K562 (cell line): Measurements from ENCODE around the gene ZBTB16. TPM values are rescaled to one million over a fixed set of nuclear protein-coding genes. Genes with fewer than 3 reads are reported as not detected.
A peak's percentile ranks its signal among the peaks of the same experiment; 100 is the strongest.

Experiments used
- ASH1L ChIP-seq: fragments of 450-650 bp; IDR thresholded peaks from 2 replicates; pipeline ENCODE4 v1.6.1; 2018; ENCODE audit warnings: borderline replicate concordance, mild to moderate bottlenecking, low read depth; ENCODE audit not compliant: partially characterized antibody
- ATF7 ChIP-seq: fragments of 450-650 bp; IDR thresholded peaks from 2 replicates; pipeline ENCODE4 v1.7.1; 2014; ENCODE audit warnings: mild to moderate bottlenecking, moderate library complexity
- ID3 ChIP-seq, 2 experiments: fragments of 250-450 bp in 1 of 2; fragments of 450-650 bp in 1 of 2; sonication (Bioruptor Pico) in 1 of 2; IDR thresholded peaks; 2 replicates each; pipeline versions ENCODE4 v1.6.1 to v1.8.0; 2016 to 2021; ENCODE audit warnings: mild to moderate bottlenecking in 2 of 2, moderate library complexity in 2 of 2, missing compliant biosample characterization in 1 of 2, missing genetic modification characterization in 1 of 2
- KAT7 ChIP-seq: sonication (generic); formaldehyde crosslinking; IDR thresholded peaks from 2 replicates; pipeline ENCODE4 v1.8.0; 2022; ENCODE audit warnings: missing genetic modification reagents, mild to moderate bottlenecking, borderline replicate concordance
- KLF6 ChIP-seq: fragments of 250-450 bp; sonication (Bioruptor Pico); IDR thresholded peaks from 2 replicates; pipeline ENCODE4 v1.4.0; 2020; ENCODE audit warnings: mild to moderate bottlenecking, moderate library complexity, borderline replicate concordance
- MBD1 ChIP-seq: fragments of 250-450 bp; sonication (Bioruptor Pico); IDR thresholded peaks from 2 replicates; pipeline ENCODE4 v1.8.0; 2022; ENCODE audit warnings: inconsistent platforms
- NFYB ChIP-seq: IDR thresholded peaks from 2 replicates; pipeline ENCODE4 v1.6.1; 2011; ENCODE audit warnings: mild to moderate bottlenecking, moderate library complexity; ENCODE audit not compliant: insufficient read length; ENCODE audit errors: extremely low read depth
- PTBP1 ChIP-seq: fragments of 200-400 bp; formaldehyde crosslinking; IDR thresholded peaks from 2 replicates; pipeline ENCODE4 v1.6.1; 2017; ENCODE audit warnings: low read depth, low read length
- SAFB2 ChIP-seq: fragments of 200-400 bp; formaldehyde crosslinking; IDR thresholded peaks from 2 replicates; pipeline ENCODE4 v1.6.1; 2018; ENCODE audit warnings: borderline replicate concordance, low read length, low read depth, moderate library complexity; ENCODE audit not compliant: severe bottlenecking
- SIRT6 ChIP-seq: IDR thresholded peaks from one replicate; pipeline ENCODE4 v1.6.1; 2012; ENCODE audit warnings: low read depth, mild to moderate bottlenecking, control low read depth, inconsistent platforms, low read length, moderate library complexity
- SMARCA4 ChIP-seq: fragments of 450-650 bp; IDR thresholded peaks from 2 replicates; pipeline ENCODE4 v1.6.1; 2016
- XRCC5 ChIP-seq: fragments of 200-400 bp; formaldehyde crosslinking; IDR thresholded peaks from 2 replicates; pipeline ENCODE4 v1.6.1; 2017; ENCODE audit warnings: low read depth, mild to moderate bottlenecking, low read length
- ZEB2 ChIP-seq: fragments of 450-650 bp; IDR thresholded peaks from 2 replicates; pipeline ENCODE4 v1.6.1; 2016
- ZFP91 ChIP-seq: sonication (generic); formaldehyde crosslinking; IDR thresholded peaks from 2 replicates; pipeline ENCODE4 v1.8.0; 2022; ENCODE audit warnings: mild to moderate bottlenecking, missing genetic modification reagents
- ZFPM2 ChIP-seq: fragments of 250-450 bp; sonication (Bioruptor Pico); IDR thresholded peaks from 2 replicates; pipeline ENCODE4 v1.5.1; 2022; ENCODE audit warnings: mild to moderate bottlenecking
- ZNF239 ChIP-seq: fragments of 250-450 bp; sonication (Bioruptor Pico); IDR thresholded peaks from 2 replicates; pipeline ENCODE4 v1.4.0; 2020; ENCODE audit warnings: mild to moderate bottlenecking
- ZNF253 ChIP-seq: fragments of 250-450 bp; sonication (Bioruptor Pico); conservative IDR thresholded peaks from 2 replicates; pipeline ENCODE4 v1.6.1; 2021; ENCODE audit warnings: mild to moderate bottlenecking
- ZNF699 ChIP-seq: fragments of 250-450 bp; sonication (Bioruptor Pico); IDR thresholded peaks from 2 replicates; pipeline ENCODE4 v1.8.0; 2021; ENCODE audit warnings: mild to moderate bottlenecking, moderate library complexity; ENCODE audit not compliant: insufficient replicate concordance
- polyA plus RNA-seq, 8 experiments: library from polyadenylated mRNA; depleted of rRNA in 4 of 8; stranded (reverse) in 5 of 8; unstranded in 3 of 8; fragments of >200 nt; fragmentation: Nextera tagmentation in 2 of 8; fragmentation: Illumina TruSeq in 1 of 8; extraction: Ambion mirVana in 2 of 8; extraction: Trizol in 1 of 8; gene quantifications; 2 replicates each; pipeline versions ENCODE4 v1.2.1 to v1.2.3, GENCODE V29; 2011 to 2014; ENCODE audit warnings: inconsistent platforms in 1 of 8, missing spikeins in 1 of 8
- total RNA-seq, 7 experiments: library from RNA; depleted of rRNA in 6 of 7; stranded (reverse); fragments of >200 nt in 6 of 7; fragmentation: Illumina TruSeq in 2 of 7; extraction: Trizol in 2 of 7; gene quantifications; 2 replicates each; pipeline versions ENCODE4 v1.2.1 to v1.2.3, GENCODE V29; 2011 to 2021; ENCODE audit warnings: low replicate concordance in 1 of 7
- TF ChIP-seq, protein P1 (sequence below): fragments of 200-800 bp; sonication (Bioruptor generic); IDR thresholded peaks from 2 replicates; pipeline ENCODE4 v1.6.1; 2017; ENCODE audit warnings: missing genetic modification characterization, missing compliant biosample characterization
- TF ChIP-seq, protein P2 (sequence below): fragments of 450-650 bp; IDR thresholded peaks from 2 replicates; pipeline ENCODE4 v1.6.1; 2016; ENCODE audit warnings: antibody characterized with exemption
- TF ChIP-seq, protein P3 (sequence below): fragments of 250-450 bp; sonication (Bioruptor Pico); IDR thresholded peaks from 2 replicates; pipeline ENCODE4 v1.8.0; 2021; ENCODE audit warnings: mild to moderate bottlenecking, moderate library complexity

The ZBTB16 gene
- total and polyA plus RNA-seq, 9 of the 15 experiments (the other 6 are each of a cell fraction or from before 2014, with no cell fraction given): 0.06 to 0.40 (median 0.24) TPM; not detected in 4

- TF ChIP-seq NFYB: no peak
- TF ChIP-seq, protein P1, sequence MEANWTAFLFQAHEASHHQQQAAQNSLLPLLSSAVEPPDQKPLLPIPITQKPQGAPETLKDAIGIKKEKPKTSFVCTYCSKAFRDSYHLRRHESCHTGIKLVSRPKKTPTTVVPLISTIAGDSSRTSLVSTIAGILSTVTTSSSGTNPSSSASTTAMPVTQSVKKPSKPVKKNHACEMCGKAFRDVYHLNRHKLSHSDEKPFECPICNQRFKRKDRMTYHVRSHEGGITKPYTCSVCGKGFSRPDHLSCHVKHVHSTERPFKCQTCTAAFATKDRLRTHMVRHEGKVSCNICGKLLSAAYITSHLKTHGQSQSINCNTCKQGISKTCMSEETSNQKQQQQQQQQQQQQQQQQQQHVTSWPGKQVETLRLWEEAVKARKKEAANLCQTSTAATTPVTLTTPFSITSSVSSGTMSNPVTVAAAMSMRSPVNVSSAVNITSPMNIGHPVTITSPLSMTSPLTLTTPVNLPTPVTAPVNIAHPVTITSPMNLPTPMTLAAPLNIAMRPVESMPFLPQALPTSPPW (CRISPR knock-in tag): peak; percentile 67
- TF ChIP-seq ZNF239: peak; percentile 72
- no peak for TF ChIP-seq SAFB2
- TF ChIP-seq ZNF253: no peak
- TF ChIP-seq KLF6: peak; percentile 32; the same call in 1 of the 2 replicates
- TF ChIP-seq ASH1L: no peak
- no peak for TF ChIP-seq PTBP1
- no peak for TF ChIP-seq ZFP91 (CRISPR knock-in tag)
- peak; percentile 82 for TF ChIP-seq SMARCA4
- no peak for TF ChIP-seq ID3 (CRISPR knock-in tag; IDR thresholded peaks at IDR 0.05)
- TF ChIP-seq ID3 (tag; IDR thresholded peaks at IDR 0.05): peak; percentile 43; the same call in 1 of the 2 replicates
- no peak for TF ChIP-seq ZFPM2 (CRISPR knock-in tag)
- TF ChIP-seq MBD1 (CRISPR knock-in tag): no peak
- no peak for TF ChIP-seq KAT7 (CRISPR knock-in tag)
- TF ChIP-seq, protein P2, sequence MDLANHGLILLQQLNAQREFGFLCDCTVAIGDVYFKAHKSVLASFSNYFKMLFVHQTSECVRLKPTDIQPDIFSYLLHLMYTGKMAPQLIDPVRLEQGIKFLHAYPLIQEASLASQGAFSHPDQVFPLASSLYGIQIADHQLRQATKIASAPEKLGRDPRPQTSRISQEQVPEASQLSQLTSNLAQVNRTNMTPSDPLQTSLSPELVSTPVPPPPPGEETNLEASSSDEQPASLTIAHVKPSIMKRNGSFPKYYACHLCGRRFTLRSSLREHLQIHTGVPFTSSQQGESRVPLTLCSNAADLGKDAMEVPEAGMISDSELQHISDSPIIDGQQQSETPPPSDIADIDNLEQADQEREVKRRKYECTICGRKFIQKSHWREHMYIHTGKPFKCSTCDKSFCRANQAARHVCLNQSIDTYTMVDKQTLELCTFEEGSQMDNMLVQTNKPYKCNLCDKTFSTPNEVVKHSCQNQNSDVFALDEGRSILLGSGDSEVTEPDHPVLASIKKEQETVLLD: peak; percentile 33; the same call in 1 of the 2 replicates
- no peak for TF ChIP-seq ZEB2
- no peak for TF ChIP-seq SIRT6
- TF ChIP-seq ATF7: peak; percentile 46; the same call in 1 of the 2 replicates
- TF ChIP-seq XRCC5: no peak
- TF ChIP-seq, protein P3, sequence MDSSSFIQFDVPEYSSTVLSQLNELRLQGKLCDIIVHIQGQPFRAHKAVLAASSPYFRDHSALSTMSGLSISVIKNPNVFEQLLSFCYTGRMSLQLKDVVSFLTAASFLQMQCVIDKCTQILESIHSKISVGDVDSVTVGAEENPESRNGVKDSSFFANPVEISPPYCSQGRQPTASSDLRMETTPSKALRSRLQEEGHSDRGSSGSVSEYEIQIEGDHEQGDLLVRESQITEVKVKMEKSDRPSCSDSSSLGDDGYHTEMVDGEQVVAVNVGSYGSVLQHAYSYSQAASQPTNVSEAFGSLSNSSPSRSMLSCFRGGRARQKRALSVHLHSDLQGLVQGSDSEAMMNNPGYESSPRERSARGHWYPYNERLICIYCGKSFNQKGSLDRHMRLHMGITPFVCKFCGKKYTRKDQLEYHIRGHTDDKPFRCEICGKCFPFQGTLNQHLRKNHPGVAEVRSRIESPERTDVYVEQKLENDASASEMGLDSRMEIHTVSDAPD (CRISPR knock-in tag): no peak
- TF ChIP-seq ZNF699 (CRISPR knock-in tag): no peak
Measured at GRCh38 chr11:114082767-114083181, 23.3 kb downstream of the ZBTB16 start (continued).
